ENCODE results near the gene FARP1. TPM values are rescaled to one million over a fixed set of nuclear protein-coding genes. Genes with fewer than 3 reads are reported as not detected.

The FARP1 gene
- total and polyA plus RNA-seq, 2 of the 13 experiments (the other 11 are each of a cell fraction or from before 2014, with no cell fraction given), result 70.6 to 126 TPM

DNA sequence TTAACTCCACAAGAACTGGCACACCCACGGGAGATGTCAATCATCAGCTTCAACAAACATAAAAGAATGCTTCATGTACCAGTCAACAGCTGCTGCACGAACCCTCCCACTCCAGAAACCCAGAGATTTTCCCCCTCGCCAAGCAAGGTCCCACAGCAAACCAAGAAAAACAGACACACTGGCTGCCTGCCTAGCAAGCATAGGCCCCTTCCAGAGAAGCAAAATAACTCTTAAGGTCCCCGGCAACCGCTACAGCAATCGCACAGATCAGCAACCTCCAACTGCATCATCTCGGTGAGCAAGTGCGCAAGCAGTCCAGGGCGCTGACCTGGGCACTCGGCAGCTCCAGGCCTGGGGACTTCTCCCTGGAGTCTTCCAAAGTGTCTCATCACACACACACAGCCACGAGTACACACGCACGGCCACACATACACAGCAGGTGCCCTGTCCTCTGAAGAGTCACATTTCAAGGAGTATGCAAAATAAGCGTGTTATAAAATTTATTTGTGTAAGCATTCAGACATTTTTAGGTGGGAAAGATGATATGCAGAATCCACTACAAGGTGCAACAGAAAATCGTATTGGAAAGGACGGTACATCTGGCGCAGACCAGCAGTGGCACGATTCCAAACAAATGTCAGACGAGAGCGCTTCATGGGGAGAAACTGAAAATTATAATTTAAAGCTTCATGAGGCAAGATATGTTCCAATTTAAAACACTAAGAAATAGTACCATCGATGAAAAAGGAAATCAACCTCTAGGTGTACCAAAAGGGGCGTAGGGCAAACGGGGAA, 309.0 kb downstream of the FARP1 start:
- intact Hi-C loops (cut with micrococcal nuclease; ENCODE audit: unreplicated experiment) (no loop called here), in situ Hi-C loops (cut with HindIII; ENCODE audit: extremely low pct_ligation_motif_present, low pct_unique_long_range_greater_than_20kb) (no loop called here)
- peaks cover 25 to 66% of the 10 kb centered on the region in 2 experiments for H3K36me3 ChIP-seq (replicated peaks in 1 of 2; ENCODE audit: control insufficient read depth in 1 of 2, insufficient read depth in 2 of 2, low read length in 2 of 2)
- FAIRE-seq (no peak), ATAC-seq (0 out of 3 replicates have a peak, but pooled peaks have one; percentile 1), DNase-seq (ENCODE audit: low spot score) (no peak)
- peaks cover 16% of the 10 kb centered on the region for H4K20me1 ChIP-seq (ENCODE audit: insufficient read depth, low read length)
- H2AFZ ChIP-seq (ENCODE audit: low read length), result no peak overlapping the region
- CTCF ChIA-PET (ENCODE audit: low intra/inter-chr PET ratio, low total read pairs), result no interaction called here
- H3K27me3 ChIP-seq (ENCODE audit: control insufficient read depth in 1 of 2, insufficient read depth in 2 of 2, low read length in 2 of 2), result no peaks in the 10 kb centered on the region
- BruUV-seq (replicated peaks), result no TSS peak
- no peaks in the 10 kb centered on the region for H3K79me2 ChIP-seq (ENCODE audit: insufficient read depth, low read length)
- no peak overlapping the region for H3K4me3 ChIP-seq (replicated peaks in 1 of 3; ENCODE audit: insufficient read depth in 1 of 3, low read depth in 2 of 3, low read length in 3 of 3)
- 97% methylated on average over 23 of the region's 23 CpGs for WGBS (ENCODE audit: low lambda C conversion rate)
- no peak overlapping the region for H3K27ac ChIP-seq (ENCODE audit: extremely low read length, insufficient read depth, low read length)
- no peak overlapping the region for H3K9ac ChIP-seq (ENCODE audit: insufficient read depth, low read depth, low read length)
- POLR2A ChIA-PET, result no interaction called here
- no peak overlapping the region for H3K4me2 ChIP-seq (ENCODE audit: low read depth, low read length)
- peaks cover 23% of the 10 kb centered on the region for H3K4me1 ChIP-seq (ENCODE audit: insufficient read depth, low read length)
- H3K9me3 ChIP-seq (ENCODE audit: low read length), result no peaks in the 10 kb centered on the region
- TF ChIP-seq ZBTB44 (CRISPR knock-in tag; IDR thresholded peaks at IDR 0.05) (no peak), PITX1 (CRISPR knock-in tag; IDR thresholded peaks at IDR 0.05) (peak; percentile 22; the same call in 1 of the 2 replicates), ZNF891 (CRISPR knock-in tag; IDR thresholded peaks at IDR 0.05) (no peak), ZNF235 (CRISPR knock-in tag; IDR thresholded peaks at IDR 0.05; ENCODE audit: borderline replicate concordance) (no peak), SRSF4 (IDR thresholded peaks at IDR 0.05; ENCODE audit: low read depth, low read length, poor library complexity, severe bottlenecking) (no peak), PAF1 (CRISPR knock-in tag; IDR thresholded peaks at IDR 0.05) (0 out of 2 replicates have a peak, but pooled peaks have one; percentile 72), HDAC2 (CRISPR knock-in tag; IDR thresholded peaks at IDR 0.05) (no peak), ZNF580 (CRISPR knock-in tag; IDR thresholded peaks at IDR 0.05; ENCODE audit: borderline replicate concordance, low read depth) (no peak), POLR2AphosphoS5 (IDR thresholded peaks at IDR 0.05; ENCODE audit: low read depth, low read length) (peak; percentile 50), ZFP36L2 (CRISPR knock-in tag; IDR thresholded peaks at IDR 0.05) (no peak), ZBTB38 (CRISPR knock-in tag; IDR thresholded peaks at IDR 0.05) (0 out of 2 replicates have a peak, but pooled peaks have one; percentile 21), ZNF431 (CRISPR knock-in tag; IDR thresholded peaks at IDR 0.05; ENCODE audit: borderline replicate concordance, low read depth) (no peak), SOX13 (IDR thresholded peaks at IDR 0.05) (no peak), SOX13 (CRISPR knock-in tag; conservative IDR thresholded peaks at IDR 0.05 in 1 of 2, IDR thresholded peaks at IDR 0.05 in 1 of 2) (no peak), ZNF432 (CRISPR knock-in tag; IDR thresholded peaks at IDR 0.05; ENCODE audit: borderline replicate concordance) (no peak), FIP1L1 (IDR thresholded peaks at IDR 0.05; ENCODE audit: borderline replicate concordance, insufficient read depth, low read depth, low read length) (0 out of 2 replicates have a peak, but pooled peaks have one; percentile 74), ZNF124 (CRISPR knock-in tag; IDR thresholded peaks at IDR 0.05) (no peak), TARDBP (CRISPR knock-in tag; IDR thresholded peaks at IDR 0.05) (0 out of 2 replicates have a peak, but pooled peaks have one; percentile 22), ATAD3A (CRISPR knock-in tag; IDR thresholded peaks at IDR 0.05) (no peak), POLR2G (IDR thresholded peaks at IDR 0.05; ENCODE audit: low read depth, low read length) (peak; percentile 60), RBM22 (optimal IDR thresholded peaks at IDR 0.05; ENCODE audit: low read length) (peak; percentile 99), CHCHD3 (CRISPR knock-in tag; IDR thresholded peaks at IDR 0.05) (no peak)

Data from HepG2 (cell line).